H1 (cell line): ENCODE results near the gene KLF16. TPM values are rescaled to one million over a fixed set of nuclear protein-coding genes. Genes with fewer than 3 reads are reported as not detected.
A peak's percentile ranks its signal among the peaks of the same experiment; 100 is the strongest.

Experiments
- CTCF ChIA-PET: fragments of 300-600 bp; sonication (Branson Sonifier 250); formaldehyde crosslinking; loops from one replicate; lab custom pipeline; 2021; ENCODE audit not compliant: partially characterized antibody; lab: Charles Lee
- POLR2A ChIA-PET: fragments of 300-600 bp; sonication (Branson Sonifier 250); formaldehyde crosslinking; loops from one replicate; lab custom pipeline; 2021; ENCODE audit warnings: inconsistent platforms; ENCODE audit not compliant: partially characterized antibody; lab: Charles Lee
- DNase-seq, 2 experiments: peaks; one replicate each; pipeline versions ENCODE4 v3.0.0 to v3.0.0-alpha.2; 2010 to 2022; ENCODE audit warnings: low spot score in 2 of 2, low read depth in 1 of 2, mixed read lengths in 1 of 2
- FAIRE-seq: peaks from 2 replicates; lab custom pipeline; 2011; peaks lifted over from hg19 to GRCh38; lab: Jason Lieb, UNC
- H2AFZ ChIP-seq: 2 replicates; pipeline ENCODE4 v1.8.1; 2012; ENCODE audit warnings: low read length, inconsistent platforms
- H2AK5ac ChIP-seq: 2 replicates; pipeline ENCODE4 v1.6.1; 2013; ENCODE audit warnings: low read depth, low read length
- H2BK120ac ChIP-seq: replicated peaks from 2 replicates; pipeline ENCODE3; 2013; ENCODE audit warnings: low read depth, low read length, inconsistent platforms
- H2BK12ac ChIP-seq: 2 replicates; pipeline ENCODE4 v1.6.1; 2013; ENCODE audit warnings: low read depth, low read length
- H2BK15ac ChIP-seq: 2 replicates; pipeline ENCODE4 v1.6.1; 2013; ENCODE audit warnings: low read length
- H2BK20ac ChIP-seq: 2 replicates; pipeline ENCODE4 v1.6.1; 2013; ENCODE audit warnings: low read length
- H2BK5ac ChIP-seq: 2 replicates; pipeline ENCODE4 v1.6.1; 2013; ENCODE audit warnings: low read depth, low read length
- H3K14ac ChIP-seq: 2 replicates; pipeline ENCODE4 v1.6.1; 2013; ENCODE audit warnings: inconsistent platforms; ENCODE audit not compliant: insufficient read length
- H3K18ac ChIP-seq: 2 replicates; pipeline ENCODE4 v1.6.1; 2013; ENCODE audit warnings: low read length; ENCODE audit errors: extremely low read depth
- H3K23ac ChIP-seq: 2 replicates; pipeline ENCODE4 v1.6.1; 2013; ENCODE audit warnings: inconsistent platforms; ENCODE audit not compliant: insufficient read length
- H3K23me2 ChIP-seq: 2 replicates; pipeline ENCODE4 v1.6.1; 2013; ENCODE audit warnings: low read depth, low read length
- H3K27ac ChIP-seq: 2 replicates; pipeline ENCODE4 v1.6.1; 2011; ENCODE audit warnings: low read depth, low read length, inconsistent platforms
- H3K27me3 ChIP-seq, 4 experiments: replicated peaks in 1 of 4; 1 replicate in 1 of 4; 2 replicates in 3 of 4; pipeline versions ENCODE4 v1.6.1 to v1.8.1; 2011 to 2013; ENCODE audit warnings: low read length in 3 of 4, mild to moderate bottlenecking in 3 of 4, inconsistent platforms in 2 of 4, mixed read lengths in 2 of 4, moderate library complexity in 1 of 4; ENCODE audit not compliant: control insufficient read depth in 3 of 4, insufficient read depth in 3 of 4; ENCODE audit errors: extremely low read depth in 1 of 4
- H3K36me3 ChIP-seq, 4 experiments: 2 replicates each; pipeline versions ENCODE4 v1.6.1 to v1.8.1; 2011 to 2013; ENCODE audit warnings: mild to moderate bottlenecking in 4 of 4, low read length in 3 of 4, moderate library complexity in 2 of 4, control low read depth in 1 of 4, inconsistent platforms in 1 of 4; ENCODE audit not compliant: insufficient read depth in 4 of 4, control insufficient read depth in 2 of 4
- H3K4ac ChIP-seq: replicated peaks from 2 replicates; pipeline ENCODE3; 2013; ENCODE audit warnings: low read length, low read depth, mixed read lengths, inconsistent platforms; ENCODE audit not compliant: insufficient read length
- H3K4me1 ChIP-seq, 4 experiments: replicated peaks in 1 of 4; 1 replicate in 1 of 4; 2 replicates in 3 of 4; pipeline versions ENCODE4 v1.6.1 to v1.8.1; 2011 to 2013; ENCODE audit warnings: low read length in 3 of 4, inconsistent platforms in 2 of 4, mixed read lengths in 1 of 4; ENCODE audit not compliant: insufficient read depth in 4 of 4, control insufficient read depth in 3 of 4
- H3K4me2 ChIP-seq, 2 experiments: 2 replicates each; pipeline versions ENCODE4 v1.6.1 to v1.8.1; 2011 to 2013; ENCODE audit warnings: low read depth in 2 of 2, low read length in 2 of 2, control low read depth in 1 of 2, inconsistent platforms in 1 of 2, mild to moderate bottlenecking in 1 of 2; ENCODE audit not compliant: insufficient read depth in 1 of 2
- H3K4me3 ChIP-seq, 4 experiments: fragments of 200-600, 300-600 bp in 1 of 4; sonication (generic), shearing (Covaris generic), sonication (Bioruptor Twin) in 1 of 4; 2 replicates each; pipeline versions ENCODE4 v1.5.1 to v1.8.1; 2011 to 2016; ENCODE audit warnings: low read length in 4 of 4, low read depth in 3 of 4, control low read depth in 2 of 4, inconsistent platforms in 2 of 4, mild to moderate bottlenecking in 2 of 4, mixed read lengths in 1 of 4, moderate library complexity in 1 of 4; ENCODE audit not compliant: insufficient read depth in 2 of 4; ENCODE audit errors: extremely low read depth in 1 of 4
- H3K56ac ChIP-seq: replicated peaks from 2 replicates; pipeline ENCODE3; 2013; ENCODE audit warnings: low read depth, mild to moderate bottlenecking, mixed read lengths, low read length, inconsistent platforms; ENCODE audit not compliant: insufficient read length
- H3K79me1 ChIP-seq: 2 replicates; pipeline ENCODE4 v1.6.1; 2013; ENCODE audit warnings: low read depth, low read length, control low read depth
- H3K79me2 ChIP-seq, 2 experiments: 2 replicates each; pipeline versions ENCODE4 v1.6.1 to v1.8.1; 2012 to 2013; ENCODE audit warnings: low read length in 2 of 2, mild to moderate bottlenecking in 2 of 2, inconsistent platforms in 1 of 2; ENCODE audit not compliant: insufficient read depth in 2 of 2, control insufficient read depth in 1 of 2
- H3K9ac ChIP-seq, 4 experiments: replicated peaks in 1 of 4; 1 replicate in 1 of 4; 2 replicates in 3 of 4; pipeline versions ENCODE4 v1.6.1 to v1.8.1; 2011 to 2013; ENCODE audit warnings: low read depth in 3 of 4, low read length in 3 of 4, control low read depth in 2 of 4, mild to moderate bottlenecking in 2 of 4, moderate library complexity in 2 of 4, inconsistent platforms in 1 of 4; ENCODE audit errors: extremely low read depth in 1 of 4
- H3K9me3 ChIP-seq, 2 experiments: 2 replicates each; pipeline versions ENCODE4 v1.6.1 to v1.8.1; 2012 to 2013; ENCODE audit warnings: mild to moderate bottlenecking in 2 of 2, moderate library complexity in 2 of 2, control low read depth in 1 of 2, inconsistent platforms in 1 of 2, low read depth in 1 of 2, low read length in 1 of 2, mixed read lengths in 1 of 2; ENCODE audit not compliant: insufficient read depth in 2 of 2
- H4K20me1 ChIP-seq, 2 experiments: replicated peaks in 1 of 2; 2 replicates each; pipeline versions ENCODE3 to v1.8.1; 2011 to 2013; ENCODE audit warnings: inconsistent platforms in 2 of 2, low read length in 2 of 2, mild to moderate bottlenecking in 1 of 2; ENCODE audit not compliant: insufficient read depth in 2 of 2, control insufficient read depth in 1 of 2
- H4K5ac ChIP-seq: 2 replicates; pipeline ENCODE4 v1.6.1; 2013; ENCODE audit warnings: low read length, low read depth, mixed read lengths, inconsistent platforms; ENCODE audit not compliant: insufficient read length
- H4K8ac ChIP-seq: 2 replicates; pipeline ENCODE4 v1.8.0; 2013; ENCODE audit warnings: mild to moderate bottlenecking, moderate library complexity, low read length, inconsistent platforms; ENCODE audit not compliant: insufficient read depth; ENCODE audit errors: extremely low read depth
- H4K91ac ChIP-seq: replicated peaks from 2 replicates; pipeline ENCODE3; 2013; ENCODE audit warnings: low read length, mixed read lengths, inconsistent platforms; ENCODE audit not compliant: insufficient read length
- CHD1 ChIP-seq: IDR thresholded peaks from 2 replicates; pipeline ENCODE4 v1.6.1; 2012; ENCODE audit warnings: low read depth, low read length, improper control_type of control experiment
- E2F6 ChIP-seq: IDR thresholded peaks from 2 replicates; pipeline ENCODE4 v1.6.1; 2012; ENCODE audit warnings: inconsistent platforms
- EP300 ChIP-seq, 2 experiments: IDR thresholded peaks; 1 replicate in 1 of 2; 2 replicates in 1 of 2; pipeline ENCODE4 v1.6.1; 2011 to 2012; ENCODE audit warnings: low read depth in 2 of 2, low read length in 2 of 2, mild to moderate bottlenecking in 2 of 2, borderline replicate concordance in 1 of 2, inconsistent platforms in 1 of 2, moderate library complexity in 1 of 2
- GABPA ChIP-seq: IDR thresholded peaks from 2 replicates; pipeline ENCODE4 v1.6.1; 2011; ENCODE audit warnings: mild to moderate bottlenecking, low read length, moderate library complexity, borderline replicate concordance; ENCODE audit not compliant: insufficient read depth
- HDAC6 ChIP-seq: IDR thresholded peaks from one replicate; pipeline ENCODE4 v1.7.1; 2012; ENCODE audit warnings: low read depth, mild to moderate bottlenecking, inconsistent platforms, low read length, moderate library complexity
- NANOG ChIP-seq: IDR thresholded peaks from 2 replicates; pipeline ENCODE4 v1.6.1; 2011; ENCODE audit warnings: low read length, low read depth, mild to moderate bottlenecking, inconsistent platforms; ENCODE audit not compliant: insufficient read depth, poor library complexity, severe bottlenecking
- NRF1 ChIP-seq: IDR thresholded peaks from 2 replicates; pipeline ENCODE4 v1.6.1; 2011; ENCODE audit warnings: mild to moderate bottlenecking, low read depth, low read length, improper control_type of control experiment
- RAD21 ChIP-seq, 2 experiments: IDR thresholded peaks in 1 of 2; conservative IDR thresholded peaks in 1 of 2; 2 replicates each; pipeline ENCODE4 v1.6.1; 2011; ENCODE audit warnings: low read depth in 2 of 2, low read length in 2 of 2, improper control_type of control experiment in 1 of 2, inconsistent platforms in 1 of 2, mild to moderate bottlenecking in 1 of 2, moderate library complexity in 1 of 2
- TAF7 ChIP-seq: optimal IDR thresholded peaks from 2 replicates; pipeline ENCODE3; 2011; ENCODE audit warnings: low read depth, mild to moderate bottlenecking, inconsistent platforms, low read length, moderate library complexity, borderline replicate concordance
- WGBS, 2 experiments: shearing (Covaris generic) in 1 of 2; methylation state at CpG; one replicate each; pipeline versions ENCODE4 v1.1.6 to v1.1.7; 2013 to 2015; ENCODE audit warnings: low lambda C conversion rate in 2 of 2, mixed read lengths in 2 of 2, inconsistent platforms in 1 of 2, low coverage in 1 of 2, missing lambda C conversion rate in 1 of 2; ENCODE audit not compliant: insufficient replicate concordance in 2 of 2, insufficient coverage in 1 of 2, insufficient read length in 1 of 2; ENCODE audit errors: extremely low coverage in 1 of 2, missing lambda C conversion rate in 1 of 2; 5-methylcytosine and 5-hydroxymethylcytosine counted together
- polyA plus RNA-seq, 7 experiments: library from polyadenylated mRNA; depleted of rRNA in 3 of 7; stranded (reverse) in 5 of 7; unstranded in 2 of 7; fragments of >200 nt in 5 of 7; fragments of 200-250 nt in 2 of 7; gene quantifications; 1 replicate in 5 of 7; 2 replicates in 1 of 7; 4 replicates in 1 of 7; pipeline versions ENCODE4 v1.2.1 to v1.2.3, GENCODE V29; 2011 to 2013; ENCODE audit warnings: missing spikeins in 2 of 7, mixed read lengths in 2 of 7
- total RNA-seq: library from RNA; stranded (reverse); fragmentation: NEBNext Ultra II Directional; extraction: Animal tissue kit (Norgen Biotek cat#: 25700); gene quantifications from 2 replicates; pipeline ENCODE4 v1.2.1, GENCODE V29; 2021

Gene KLF16
- total and polyA plus RNA-seq, 2 of the 8 experiments (the other 6 are each of a cell fraction or from before 2014, with no cell fraction given), result 14.3 to 45.9 TPM

DNA sequence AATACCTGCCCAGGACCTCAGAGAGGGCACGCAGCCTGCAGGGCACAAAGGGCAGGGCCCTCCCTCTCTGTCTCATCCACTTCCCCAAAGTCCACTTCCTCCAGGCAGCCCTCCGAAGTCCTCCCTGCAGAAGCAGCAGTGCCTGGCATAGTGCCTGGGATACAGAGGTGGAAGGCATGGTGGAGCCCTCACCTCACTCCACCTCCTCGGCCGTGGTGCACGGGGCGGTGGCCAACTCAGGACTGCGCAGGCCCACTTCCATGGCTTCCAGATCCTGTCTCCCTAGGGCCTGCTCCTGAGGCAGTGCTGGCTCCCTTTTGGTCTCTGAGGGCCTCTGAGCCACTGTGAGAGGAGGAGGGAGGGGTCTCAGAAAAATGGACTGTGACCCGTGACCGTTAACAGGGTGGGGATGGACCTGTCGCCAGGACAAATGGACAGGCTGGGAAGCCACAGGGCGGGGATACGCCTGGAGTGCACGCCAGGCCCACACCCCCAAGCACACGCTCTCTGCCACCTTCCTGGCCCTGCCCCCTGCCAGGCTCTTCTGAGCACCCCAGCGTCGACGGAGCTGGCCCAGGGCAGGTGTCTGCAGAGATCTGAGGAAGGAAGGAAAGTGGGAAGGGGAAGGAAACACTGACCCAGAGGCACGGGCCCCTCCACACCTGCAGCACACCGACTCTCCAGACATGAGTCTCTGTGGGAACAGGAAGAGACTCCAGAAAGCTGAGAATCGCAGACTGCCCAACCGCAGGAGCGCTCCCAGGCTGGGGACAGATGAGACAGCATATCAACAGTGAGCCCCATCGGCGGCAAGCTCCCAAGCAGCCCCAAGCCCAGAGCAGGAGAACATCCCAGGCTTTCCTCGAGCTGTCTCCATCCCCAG, 23.5 kb downstream of the KLF16 start:
- H3K36me3 ChIP-seq, result no peaks in the 10 kb centered on the region
- CTCF ChIA-PET, result interaction anchor here (1.1 to 14.9 kb wide), 6 partner anchors 9 to 204 kb away, joined by 3 to 228 read pairs (median 18); partner anchors contain the start of gene REXO1
- H4K8ac ChIP-seq, result peak overlapping the region; percentile 84; the same call in 1 of the 2 replicates
- DNase-seq (no peak), FAIRE-seq (no peak)
- WGBS, 2 experiments, result 93% methylated on average over 24 of the region's 25 CpGs; no CpG with 5 or more reads in 1 of the 2 experiments
- no peak overlapping the region for H3K56ac ChIP-seq
- peaks cover 3 to 75% of the 10 kb centered on the region in 2 experiments; a peak in 3 of 4 replicates for H3K79me2 ChIP-seq
- POLR2A ChIA-PET, result interaction anchor here (1.0 to 1.5 kb wide), 2 partner anchors 12 to 13 kb away, joined by 4 read pairs; no protein-coding TSS in a partner anchor
- no peaks in the 10 kb centered on the region for H3K23me2 ChIP-seq
- H3K27ac ChIP-seq, result no peak overlapping the region
- no peak overlapping the region for H3K14ac ChIP-seq
- no peak overlapping the region for H2AK5ac ChIP-seq
- no peak overlapping the region for H2BK20ac ChIP-seq
- H3K23ac ChIP-seq, result no peak overlapping the region
- H4K5ac ChIP-seq, result no peak overlapping the region
- H4K20me1 ChIP-seq, result peaks cover 19 to 36% of the 10 kb centered on the region in 2 experiments
- no peak overlapping the region for H2BK12ac ChIP-seq
- no peak overlapping the region for H3K4ac ChIP-seq
- H3K4me1 ChIP-seq, result 0 out of 7 replicates have a peak, but pooled peaks cover 0 to 2% (median 0%) of the 10 kb centered on the region in 4 experiments
- H3K4me3 ChIP-seq, result no peak overlapping the region
- H3K9me3 ChIP-seq, result no peaks in the 10 kb centered on the region
- H3K79me1 ChIP-seq, result peaks cover 30% of the 10 kb centered on the region
- H2BK15ac ChIP-seq, result no peak overlapping the region
- H3K27me3 ChIP-seq, result no peaks in the 10 kb centered on the region
- no peak overlapping the region; the same call in 1 of the 2 replicates for H2BK5ac ChIP-seq
- no peak overlapping the region for H3K18ac ChIP-seq
- H3K9ac ChIP-seq, result no peak overlapping the region
- H2BK120ac ChIP-seq, result no peak overlapping the region
- H4K91ac ChIP-seq, result no peak overlapping the region
- no peak overlapping the region for H3K4me2 ChIP-seq
- H2AFZ ChIP-seq, result no peak overlapping the region
- TF ChIP-seq GABPA, result no peak
- TF ChIP-seq TAF7, result no peak
- no peak for TF ChIP-seq CHD1
- TF ChIP-seq HDAC6, result no peak
- TF ChIP-seq EP300 (IDR thresholded peaks at IDR 0.05; ENCODE audit: borderline replicate concordance in 1 of 2, low read depth in 2 of 2, low read length in 2 of 2), result no peak
- no peak for TF ChIP-seq E2F6
- no peak for TF ChIP-seq NANOG
- TF ChIP-seq NRF1, result no peak
- no peak for TF ChIP-seq RAD21 (IDR thresholded peaks at IDR 0.05 in 1 of 2, conservative IDR thresholded peaks at IDR 0.05 in 1 of 2; ENCODE audit: low read depth in 2 of 2, low read length in 2 of 2)
